ENCODE measurements around the gene AS3MT. TPM values are rescaled to one million over a fixed set of nuclear protein-coding genes. Genes with fewer than 3 reads are reported as not detected.
"Not testable (repeated sequence)": the region's sequence is repeated elsewhere in the genome, so short reads cannot be mapped to it uniquely, and the experiment has no call there.

The AS3MT gene
- total RNA-seq, 2 donors from 2014 or later = 4.0 to 4.7 TPM

GRCh38 chr10:102845352-102845902 is 23.8 kb upstream of the AS3MT start:
- Histone ChIP-seq H3K27me3 (no peaks in the 10 kb centered on the region), H3K4me3 (no peak overlapping the region), H3K4me1 (peaks cover 5% of the 10 kb centered on the region), H3K9me3 (no peaks in the 10 kb centered on the region), H3K36me3 (replicated peaks in 1 of 2; ENCODE audit: insufficient read depth in 1 of 2, low read depth in 2 of 2) (no peaks in the 10 kb centered on the region), H3K27ac (no peak overlapping the region)
- DNase-seq (no peak), ATAC-seq (no peak)
- TF ChIP-seq, protein P1, sequence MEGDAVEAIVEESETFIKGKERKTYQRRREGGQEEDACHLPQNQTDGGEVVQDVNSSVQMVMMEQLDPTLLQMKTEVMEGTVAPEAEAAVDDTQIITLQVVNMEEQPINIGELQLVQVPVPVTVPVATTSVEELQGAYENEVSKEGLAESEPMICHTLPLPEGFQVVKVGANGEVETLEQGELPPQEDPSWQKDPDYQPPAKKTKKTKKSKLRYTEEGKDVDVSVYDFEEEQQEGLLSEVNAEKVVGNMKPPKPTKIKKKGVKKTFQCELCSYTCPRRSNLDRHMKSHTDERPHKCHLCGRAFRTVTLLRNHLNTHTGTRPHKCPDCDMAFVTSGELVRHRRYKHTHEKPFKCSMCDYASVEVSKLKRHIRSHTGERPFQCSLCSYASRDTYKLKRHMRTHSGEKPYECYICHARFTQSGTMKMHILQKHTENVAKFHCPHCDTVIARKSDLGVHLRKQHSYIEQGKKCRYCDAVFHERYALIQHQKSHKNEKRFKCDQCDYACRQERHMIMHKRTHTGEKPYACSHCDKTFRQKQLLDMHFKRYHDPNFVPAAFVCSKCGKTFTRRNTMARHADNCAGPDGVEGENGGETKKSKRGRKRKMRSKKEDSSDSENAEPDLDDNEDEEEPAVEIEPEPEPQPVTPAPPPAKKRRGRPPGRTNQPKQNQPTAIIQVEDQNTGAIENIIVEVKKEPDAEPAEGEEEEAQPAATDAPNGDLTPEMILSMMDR (IDR thresholded peaks at IDR 0.05) = no peak
- no peak for TF ChIP-seq POLR2A (IDR thresholded peaks at IDR 0.05)
- intact Hi-C loops (cut with DNase I) = no loop called here
- WGBS, 2 donors = 73 to 75% methylated on average over 8 to 9 of the region's 9 CpGs

- H3K36me3 ChIP-seq (replicated peaks in 1 of 2; ENCODE audit: insufficient read depth in 1 of 2, low read depth in 2 of 2) = no peaks in the 10 kb centered on the region
- no peaks in the 10 kb centered on the region for H3K27me3 ChIP-seq
- TF ChIP-seq POLR2A (IDR thresholded peaks at IDR 0.05) = no peak
- TF ChIP-seq, protein P1 (IDR thresholded peaks at IDR 0.05) = no peak
- DNase-seq (no peak), ATAC-seq (no peak)
- intact Hi-C loops (cut with DNase I) = no loop called here
- no peaks in the 10 kb centered on the region for H3K9me3 ChIP-seq
- no peak overlapping the region for H3K27ac ChIP-seq
- no peak overlapping the region for H3K4me3 ChIP-seq
- H3K4me1 ChIP-seq = peaks cover 2% of the 10 kb centered on the region
- WGBS, 2 donors = 66 to 72% methylated on average over 9 of the region's 9 CpGs
These were observed 19.2 kb upstream of the AS3MT start for GRCh38 chr10:102850025-102850518.

- H3K27ac ChIP-seq; intact Hi-C loops (cut with DNase I); DNase-seq; H3K36me3 ChIP-seq (replicated peaks in 1 of 2; ENCODE audit: insufficient read depth in 1 of 2, low read depth in 2 of 2); H3K27me3 ChIP-seq; H3K4me3 ChIP-seq; ATAC-seq; H3K9me3 ChIP-seq: not testable (repeated sequence)
- 78 to 84% methylated on average over 7 of the region's 7 CpGs for WGBS, 2 donors
- peaks cover 13% of the 10 kb centered on the region for H3K4me1 ChIP-seq
These were observed 16.0 kb upstream of the AS3MT start for GRCh38 chr10:102853237-102853636.

DNA sequence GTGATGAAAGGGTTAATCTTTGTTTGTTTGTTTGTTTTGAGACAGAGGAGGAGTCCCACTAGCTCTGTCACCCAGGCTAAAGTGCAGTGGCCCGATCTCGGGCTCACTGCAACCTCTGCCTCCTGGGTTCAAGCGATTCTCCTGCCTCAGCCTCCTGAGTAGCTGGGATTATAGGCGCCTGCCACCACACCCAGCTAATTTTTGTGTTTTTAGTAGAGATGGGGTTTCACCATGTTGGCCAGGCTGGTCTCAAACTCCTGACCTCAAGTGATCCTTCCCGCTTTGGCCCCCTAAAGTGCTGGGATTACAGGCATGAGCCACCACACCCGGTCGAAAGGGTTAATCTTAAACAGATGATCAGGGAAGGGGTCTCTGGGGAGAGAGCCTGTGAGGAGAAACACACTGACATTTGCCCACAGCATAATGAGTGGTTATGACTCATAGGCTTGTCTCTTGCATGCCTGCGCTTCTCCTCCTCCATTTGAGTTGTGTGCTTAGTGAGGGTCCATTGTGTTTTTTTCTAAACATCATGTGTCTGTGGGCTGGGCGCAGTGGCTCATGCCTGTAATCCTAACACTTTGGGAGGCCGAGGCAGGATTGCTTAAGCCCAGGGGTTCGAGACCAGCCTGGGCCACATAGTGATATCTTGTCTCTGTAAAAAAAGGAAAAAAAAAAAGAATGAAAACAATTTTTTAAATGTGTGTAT is 13.4 kb upstream of the AS3MT start:
- ATAC-seq; H3K36me3 ChIP-seq (replicated peaks in 1 of 2; ENCODE audit: insufficient read depth in 1 of 2, low read depth in 2 of 2); H3K9me3 ChIP-seq; H3K27me3 ChIP-seq; intact Hi-C loops (cut with DNase I); H3K4me3 ChIP-seq: not testable (repeated sequence)
- DNase-seq = peak in 1 of 4 donors; percentile 32
- WGBS, 2 donors = 79 to 81% methylated on average over 11 of the region's 11 CpGs
- Histone ChIP-seq H3K27ac (peak overlapping the region in 1 of 4 donors; percentile 21), H3K4me1 (peaks cover 35% of the 10 kb centered on the region)

- no peak overlapping the region for H3K27ac ChIP-seq
- DNase-seq (no peak), ATAC-seq (no peak)
- intact Hi-C loops (cut with DNase I) = no loop called here
- H3K36me3 ChIP-seq (replicated peaks in 1 of 2; ENCODE audit: insufficient read depth in 1 of 2, low read depth in 2 of 2) = no peaks in the 10 kb centered on the region
- 86% methylated on average over 3 of the region's 3 CpGs for WGBS, 2 donors
- H3K4me1 ChIP-seq = peaks cover 36% of the 10 kb centered on the region
- H3K9me3 ChIP-seq = no peaks in the 10 kb centered on the region
- no peak overlapping the region for H3K4me3 ChIP-seq
- no peak for TF ChIP-seq POLR2A (IDR thresholded peaks at IDR 0.05)
- TF ChIP-seq, protein P1 (IDR thresholded peaks at IDR 0.05) = no peak
- H3K27me3 ChIP-seq = no peaks in the 10 kb centered on the region
These were observed 12.4 kb upstream of the AS3MT start for GRCh38 chr10:102856758-102857424.
